GM23248 (cell line): ENCODE results near the gene ATP2B2.

ENCODE experiments used
- EZH2 ChIP-seq: fragments of 200-600 bp; sonication (generic); IDR thresholded peaks from 2 replicates; pipeline ENCODE4 v1.6.1; 2018; ENCODE audit warnings: antibody characterized with exemption, mild to moderate bottlenecking; ENCODE audit not compliant: insufficient read depth, poor library complexity, severe bottlenecking
- EZH2phosphoT487 ChIP-seq: fragments of 200-600 bp; sonication (generic); IDR thresholded peaks from 2 replicates; pipeline ENCODE4 v1.6.1; 2018; ENCODE audit warnings: antibody characterized with exemption, moderate library complexity, mild to moderate bottlenecking, low read depth; ENCODE audit not compliant: insufficient read depth

GRCh38 chr3:10455545-10455914 lies 49.9 kb downstream of the ATP2B2 start:
- no peak for TF ChIP-seq EZH2
- no peak for TF ChIP-seq EZH2phosphoT487
